Progenitor cell of endocrine pancreas (in vitro differentiated cells): ENCODE results near the gene FAM163B. TPM values are rescaled to one million over a fixed set of nuclear protein-coding genes. Genes with fewer than 3 reads are reported as not detected.

Source experiments
- DNase-seq: peaks from one replicate; pipeline ENCODE4 v3.0.0; 2021; ENCODE audit warnings: low spot score; ENCODE audit not compliant: unreplicated experiment
- H3K27ac Mint-ChIP-seq: 2 replicates; pipeline ENCODE4 v1.8.0; 2021; ENCODE audit warnings: mild to moderate bottlenecking, moderate library complexity, mixed read lengths
- H3K27me3 Mint-ChIP-seq: 2 replicates; pipeline ENCODE4 v1.8.0; 2021; ENCODE audit warnings: mixed read lengths
- H3K36me3 Mint-ChIP-seq: 2 replicates; pipeline ENCODE4 v1.8.0; 2022; ENCODE audit warnings: mixed read lengths; ENCODE audit not compliant: insufficient read depth
- H3K4me1 Mint-ChIP-seq: 2 replicates; pipeline ENCODE4 v1.8.0; 2021; ENCODE audit warnings: low read depth, mixed read lengths
- H3K4me3 Mint-ChIP-seq: 2 replicates; pipeline ENCODE4 v1.8.0; 2021; ENCODE audit warnings: low read depth, mild to moderate bottlenecking, moderate library complexity, mixed read lengths
- H3K9me3 Mint-ChIP-seq: 2 replicates; pipeline ENCODE4 v1.8.0; 2021; ENCODE audit warnings: low read depth, mixed read lengths
- CTCF ChIP-seq: fragments of 200-600 bp; sonication (generic); IDR thresholded peaks from one replicate; pipeline ENCODE4 v1.5.0; 2021; ENCODE audit warnings: antibody characterized with exemption, mild to moderate bottlenecking; ENCODE audit not compliant: unreplicated experiment
- total RNA-seq: library from RNA; stranded (reverse); gene quantifications from 2 replicates; pipeline ENCODE4 v1.2.1, GENCODE V29; 2021

FAM163B gene
- total RNA-seq, 1 donor from 2014 or later = not detected

GRCh38 chr9:133638711-133639110 lies 29.5 kb upstream of the FAM163B start:
- TF ChIP-seq CTCF = no peak
- no peaks in the 10 kb centered on the region for H3K9me3 Mint-ChIP-seq
- H3K4me3 Mint-ChIP-seq = no peak overlapping the region
- no peaks in the 10 kb centered on the region for H3K4me1 Mint-ChIP-seq
- peaks cover 32% of the 10 kb centered on the region for H3K27me3 Mint-ChIP-seq
- H3K27ac Mint-ChIP-seq = no peak overlapping the region
- H3K36me3 Mint-ChIP-seq = no peaks in the 10 kb centered on the region
- DNase-seq = no peak

- Mint-ChIP-seq H3K36me3 (no peaks in the 10 kb centered on the region), H3K4me1 (no peaks in the 10 kb centered on the region), H3K27ac (no peak overlapping the region), H3K4me3 (no peak overlapping the region), H3K27me3 (peaks cover 32% of the 10 kb centered on the region), H3K9me3 (no peaks in the 10 kb centered on the region)
- DNase-seq = no peak
- TF ChIP-seq CTCF = no peak
Observed at GRCh38 chr9:133638076-133638475, 28.9 kb upstream of the FAM163B start.

- Mint-ChIP-seq H3K36me3 (no peaks in the 10 kb centered on the region), H3K27ac (no peak overlapping the region), H3K9me3 (no peaks in the 10 kb centered on the region), H3K27me3 (peaks cover 36% of the 10 kb centered on the region), H3K4me1 (no peaks in the 10 kb centered on the region), H3K4me3 (no peak overlapping the region)
- no peak for TF ChIP-seq CTCF
- DNase-seq = no peak
Observed at GRCh38 chr9:133637451-133638055, 28.4 kb upstream of the FAM163B start.

GRCh38 chr9:133636902-133637301 lies 27.7 kb upstream of the FAM163B start:
- H3K27me3 Mint-ChIP-seq = peaks cover 36% of the 10 kb centered on the region
- H3K9me3 Mint-ChIP-seq = no peaks in the 10 kb centered on the region
- H3K27ac Mint-ChIP-seq = no peak overlapping the region
- DNase-seq = no peak
- H3K4me3 Mint-ChIP-seq = no peak overlapping the region
- TF ChIP-seq CTCF = no peak
- no peaks in the 10 kb centered on the region for H3K4me1 Mint-ChIP-seq
- no peaks in the 10 kb centered on the region for H3K36me3 Mint-ChIP-seq

GRCh38 chr9:133635533-133636531 lies 26.6 kb upstream of the FAM163B start, which contains the start of gene DBH:
TSS of gene DBH (plus strand) at chr9:133636363. CDS start at chr9:133636372, 9 bp downstream.
- H3K4me3 Mint-ChIP-seq = no peak within 1 kb of the TSS
- H3K27ac Mint-ChIP-seq = no peak within 1 kb of the TSS
- no peak for DNase-seq
- H3K27me3 Mint-ChIP-seq = peaks cover 31% of the 10 kb centered on the region
- TF ChIP-seq CTCF = no peak
- H3K4me1 Mint-ChIP-seq = no peaks in the 10 kb centered on the region
- no peaks in the 10 kb centered on the region for H3K36me3 Mint-ChIP-seq
- H3K9me3 Mint-ChIP-seq = no peaks in the 10 kb centered on the region
